GM21447 (cell line): Measurements from ENCODE around the gene RBM7.
A peak's percentile ranks its signal among the peaks of the same experiment; 100 is the strongest.

ENCODE experiments used
- ATAC-seq: cut with Tn5 transposase; IDR thresholded peaks from one replicate; pipeline ENCODE4 v1.9.1; 2021; ENCODE audit not compliant: unreplicated experiment

The RBM7 gene

GRCh38 chr11:114395736-114396135 lies 4.7 kb upstream of the RBM7 start:
- ATAC-seq = no peak

GRCh38 chr11:114396916-114397315 lies 3.5 kb upstream of the RBM7 start:
- ATAC-seq = no peak

GRCh38 chr11:114397349-114397982 lies 3.0 kb upstream of the RBM7 start:
- no peak for ATAC-seq

GRCh38 chr11:114398303-114398920 lies 2.1 kb upstream of the RBM7 start:
- no peak for ATAC-seq

- peak; percentile 30 for ATAC-seq
These were observed 813 bp upstream of the RBM7 start for GRCh38 chr11:114399490-114400215.

GRCh38 chr11:114400915-114401223 lies 403 bp downstream of the RBM7 start:
- no peak for ATAC-seq

- ATAC-seq = no peak
These were observed 845 bp downstream of the RBM7 start for GRCh38 chr11:114401311-114401710.

- ATAC-seq = no peak
These were observed 12.5 kb downstream of the RBM7 start for GRCh38 chr11:114412946-114413345.

GRCh38 chr11:114413958-114414357 lies 13.5 kb downstream of the RBM7 start:
- ATAC-seq = no peak

GRCh38 chr11:114416441-114416961 lies 16.0 kb downstream of the RBM7 start:
- ATAC-seq = no peak

- no peak for ATAC-seq
These were observed 25.8 kb downstream of the RBM7 start for GRCh38 chr11:114426280-114426679.

- no peak for ATAC-seq
These were observed 29.8 kb downstream of the RBM7 start for GRCh38 chr11:114430290-114430689.

- no peak for ATAC-seq
These were observed 32.4 kb downstream of the RBM7 start for GRCh38 chr11:114432893-114433292.

GRCh38 chr11:114433376-114433775 lies 32.9 kb downstream of the RBM7 start:
- no peak for ATAC-seq

GRCh38 chr11:114438303-114438702 lies 37.8 kb downstream of the RBM7 start:
- no peak for ATAC-seq

- ATAC-seq = peak; percentile 98
These were observed 39.0 kb downstream of the RBM7 start, which contains the start of gene REXO2 for GRCh38 chr11:114439229-114440120. REXO2 (plus strand) TSS chr11:114439467; CDS start chr11:114439529, 62 bp downstream.

GRCh38 chr11:114440121-114440860 lies 39.8 kb downstream of the RBM7 start:
- ATAC-seq = peak; percentile 5

- ATAC-seq = no peak
These were observed 40.7 kb downstream of the RBM7 start for GRCh38 chr11:114440971-114441763.

- ATAC-seq = no peak
These were observed 41.5 kb downstream of the RBM7 start for GRCh38 chr11:114441921-114442320.

- no peak for ATAC-seq
These were observed 42.1 kb downstream of the RBM7 start for GRCh38 chr11:114442536-114442935.
